Neural progenitor cell (in vitro differentiated cells): Measurements from ENCODE around the gene MEFV. TPM values are rescaled to one million over a fixed set of nuclear protein-coding genes. Genes with fewer than 3 reads are reported as not detected.
"Not testable (repeated sequence)": the region's sequence is repeated elsewhere in the genome, so short reads cannot be mapped to it uniquely, and the experiment has no call there.

Experiments
- DNase-seq: peaks from one replicate; pipeline ENCODE4 v3.0.0-alpha.2; 2016; ENCODE audit warnings: low spot score
- H2AFZ ChIP-seq: fragments of 200-600 bp; sonication (generic); replicated peaks from 2 replicates; pipeline ENCODE4 v1.6.1; 2016; ENCODE audit warnings: antibody characterized with exemption
- H3F3A ChIP-seq: fragments of 200-600 bp; sonication (generic); 2 replicates; pipeline ENCODE4 v1.6.1; 2016; ENCODE audit warnings: antibody characterized with exemption, low read depth
- H3K27ac ChIP-seq: fragments of 200-600 bp; sonication (generic); 2 replicates; pipeline ENCODE4 v1.5.1; 2016; ENCODE audit warnings: mild to moderate bottlenecking
- H3K27me3 ChIP-seq: fragments of 200-600 bp; sonication (generic); 2 replicates; pipeline ENCODE4 v1.6.1; 2016; ENCODE audit warnings: mild to moderate bottlenecking, moderate library complexity
- H3K36me3 ChIP-seq: fragments of 200-600 bp; sonication (generic); 2 replicates; pipeline ENCODE4 v1.5.1; 2016
- H3K4me1 ChIP-seq: fragments of 200-600 bp; sonication (generic); 2 replicates; pipeline ENCODE4 v1.6.1; 2016; ENCODE audit warnings: mixed run types
- H3K4me2 ChIP-seq: fragments of 200-600 bp; sonication (generic); 2 replicates; pipeline ENCODE4 v1.6.1; 2016
- H3K4me3 ChIP-seq: fragments of 200-600 bp; sonication (generic); 2 replicates; pipeline ENCODE4 v1.5.1; 2016
- H3K79me2 ChIP-seq: fragments of 200-600 bp; sonication (generic); 2 replicates; pipeline ENCODE4 v1.6.1; 2016; ENCODE audit warnings: low read depth
- H3K9ac ChIP-seq: fragments of 200-600 bp; sonication (generic); 2 replicates; pipeline ENCODE4 v1.6.1; 2016
- H3K9me3 ChIP-seq: fragments of 200-600 bp; sonication (generic); 2 replicates; pipeline ENCODE4 v1.5.1; 2016; ENCODE audit warnings: low read depth
- H4K20me1 ChIP-seq: fragments of 200-600 bp; sonication (generic); 2 replicates; pipeline ENCODE4 v1.6.1; 2016; ENCODE audit warnings: low read depth
- H3K27ac Mint-ChIP-seq: 3 replicates; pipeline ENCODE4 v1.8.0; 2021; ENCODE audit warnings: mixed read lengths
- H3K27me3 Mint-ChIP-seq: 2 replicates; pipeline ENCODE4 v1.8.0; 2022; ENCODE audit warnings: low read depth, mild to moderate bottlenecking, inconsistent platforms, moderate library complexity, mixed read lengths; ENCODE audit not compliant: insufficient read depth
- H3K36me3 Mint-ChIP-seq: 3 replicates; pipeline ENCODE4 v1.8.0; 2021; ENCODE audit warnings: mixed read lengths
- H3K4me1 Mint-ChIP-seq: 3 replicates; pipeline ENCODE4 v1.8.0; 2021; ENCODE audit warnings: mixed read lengths
- H3K4me3 Mint-ChIP-seq: 3 replicates; pipeline ENCODE4 v1.8.0; 2021; ENCODE audit warnings: mild to moderate bottlenecking, moderate library complexity, mixed read lengths
- H3K9me3 Mint-ChIP-seq: 3 replicates; pipeline ENCODE4 v1.8.0; 2020; ENCODE audit warnings: mixed read lengths
- EZH2 ChIP-seq: fragments of 200-600 bp; sonication (generic); IDR thresholded peaks from 2 replicates; pipeline ENCODE4 v1.6.1; 2017; ENCODE audit warnings: antibody characterized with exemption, mild to moderate bottlenecking, moderate library complexity
- EZH2phosphoT487 ChIP-seq: fragments of 200-600 bp; sonication (generic); IDR thresholded peaks from 2 replicates; pipeline ENCODE4 v1.6.1; 2017; ENCODE audit warnings: antibody characterized with exemption
- total RNA-seq: library from RNA; depleted of rRNA; stranded (reverse); fragments of >200 nt; gene quantifications from 2 replicates; pipeline ENCODE4 v1.2.3, GENCODE V29; 2015; ENCODE audit warnings: low replicate concordance
- TF ChIP-seq, protein P1 (sequence below): fragments of 200-600 bp; sonication (generic); IDR thresholded peaks from 2 replicates; pipeline ENCODE4 v1.5.1; 2017; ENCODE audit warnings: antibody characterized with exemption, mild to moderate bottlenecking

Gene MEFV
- total RNA-seq, 1 donor from 2014 or later = not detected

GRCh38 chr16:3274490-3274889 lies 18.1 kb upstream of the MEFV start:
- Histone ChIP-seq H3K36me3 (no peaks in the 10 kb centered on the region), H3K9me3 (no peaks in the 10 kb centered on the region), H2AFZ (no peak overlapping the region), H3K27me3 (peaks cover 24% of the 10 kb centered on the region), H3K79me2 (no peaks in the 10 kb centered on the region), H3K4me3 (no peak overlapping the region), H3K4me2 (no peak overlapping the region), H3K27ac (no peak overlapping the region), H3F3A (no peaks in the 10 kb centered on the region), H3K4me1 (no peaks in the 10 kb centered on the region), H4K20me1 (no peaks in the 10 kb centered on the region), H3K9ac (no peak overlapping the region)
- Mint-ChIP-seq H3K27me3 (peaks cover 6% of the 10 kb centered on the region), H3K4me1 (peaks cover 6% of the 10 kb centered on the region), H3K36me3 (no peaks in the 10 kb centered on the region), H3K4me3 (no peak overlapping the region), H3K9me3 (peaks cover 5% of the 10 kb centered on the region), H3K27ac (no peak overlapping the region)
- TF ChIP-seq EZH2 = no peak
- no peak for TF ChIP-seq EZH2phosphoT487
- peak; percentile 7 for DNase-seq

DNA sequence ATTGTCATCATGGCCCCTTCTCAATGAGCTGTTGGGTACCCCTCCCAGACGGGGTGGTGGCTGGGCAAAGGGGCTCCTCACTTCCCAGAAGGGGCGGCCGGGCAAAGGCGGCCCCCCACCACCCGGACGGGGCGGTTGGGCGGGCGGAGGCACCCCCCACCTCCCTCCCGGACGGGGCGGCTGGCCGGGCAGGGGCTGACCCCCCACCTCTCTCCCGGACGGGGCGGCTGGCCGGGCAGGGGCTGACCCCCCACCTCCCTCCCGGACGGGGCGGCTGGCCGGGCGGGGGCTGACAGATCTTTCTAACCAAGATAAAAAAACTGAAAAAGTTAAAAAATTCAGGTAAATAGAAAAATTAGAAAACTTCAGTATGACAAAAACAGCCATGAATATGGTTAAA lies 14.8 kb upstream of the MEFV start:
- H3K4me3 ChIP-seq, H3K4me1 Mint-ChIP-seq, H4K20me1 ChIP-seq, H3F3A ChIP-seq, H3K9ac ChIP-seq, H3K27ac ChIP-seq, H3K36me3 Mint-ChIP-seq, H2AFZ ChIP-seq, H3K79me2 ChIP-seq, H3K36me3 ChIP-seq, H3K4me2 ChIP-seq, H3K9me3 ChIP-seq, H3K27me3 Mint-ChIP-seq, DNase-seq, H3K27ac Mint-ChIP-seq, H3K9me3 Mint-ChIP-seq, H3K27me3 ChIP-seq, H3K4me1 ChIP-seq, H3K4me3 Mint-ChIP-seq: not testable (repeated sequence)

DNA sequence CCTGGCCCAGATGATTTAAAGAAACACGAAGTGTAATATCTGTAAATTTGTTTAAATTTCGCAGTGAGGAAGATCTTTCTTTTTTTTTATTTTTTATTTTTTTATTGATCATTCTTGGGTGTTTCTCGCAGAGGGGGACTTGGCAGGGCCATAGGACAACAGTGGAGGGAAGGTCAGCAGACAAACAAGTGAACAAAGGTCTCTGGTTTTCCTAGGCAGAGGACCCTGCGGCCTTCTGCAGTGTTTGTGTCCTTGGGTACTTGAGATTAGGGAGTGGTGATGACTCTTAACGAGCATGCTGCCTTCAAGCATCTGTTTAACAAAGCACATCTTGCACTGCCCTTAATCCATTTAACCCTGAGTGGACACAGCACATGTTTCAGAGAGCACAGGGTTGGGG lies 14.3 kb upstream of the MEFV start:
- H3K9me3 Mint-ChIP-seq, H3K4me1 ChIP-seq, H3K9me3 ChIP-seq, H2AFZ ChIP-seq, H3K36me3 Mint-ChIP-seq, H3K9ac ChIP-seq, H3K27ac ChIP-seq, H3K36me3 ChIP-seq, H3K27me3 ChIP-seq, H3K4me1 Mint-ChIP-seq, H3K4me3 ChIP-seq, H3K4me3 Mint-ChIP-seq, DNase-seq, H3K27me3 Mint-ChIP-seq, H4K20me1 ChIP-seq, H3K4me2 ChIP-seq, H3F3A ChIP-seq, H3K79me2 ChIP-seq, H3K27ac Mint-ChIP-seq: not testable (repeated sequence)

DNA sequence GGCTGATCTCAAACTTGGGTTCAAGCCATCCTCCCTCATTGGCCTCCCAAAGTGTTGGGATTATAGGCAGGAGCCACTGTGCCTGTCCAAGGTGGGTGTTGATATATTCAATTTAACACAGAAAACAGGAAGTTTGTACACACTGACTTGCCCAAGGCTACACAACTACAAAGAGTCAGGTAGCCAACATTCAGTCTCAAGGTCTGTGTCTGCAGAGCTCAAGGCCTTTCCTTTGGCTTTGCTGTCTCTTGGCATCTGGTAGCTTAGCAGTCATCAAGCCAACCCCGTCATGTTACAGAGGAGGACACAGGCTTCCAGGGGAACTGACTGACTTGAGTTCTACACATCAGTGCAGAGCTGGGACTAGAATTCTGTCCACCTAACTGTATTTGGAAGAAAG lies 11.9 kb upstream of the MEFV start:
- H3K9me3 ChIP-seq = no peaks in the 10 kb centered on the region
- no peak overlapping the region for H2AFZ ChIP-seq
- TF ChIP-seq EZH2phosphoT487 (no peak), EZH2 (no peak)
- TF ChIP-seq, protein P1, sequence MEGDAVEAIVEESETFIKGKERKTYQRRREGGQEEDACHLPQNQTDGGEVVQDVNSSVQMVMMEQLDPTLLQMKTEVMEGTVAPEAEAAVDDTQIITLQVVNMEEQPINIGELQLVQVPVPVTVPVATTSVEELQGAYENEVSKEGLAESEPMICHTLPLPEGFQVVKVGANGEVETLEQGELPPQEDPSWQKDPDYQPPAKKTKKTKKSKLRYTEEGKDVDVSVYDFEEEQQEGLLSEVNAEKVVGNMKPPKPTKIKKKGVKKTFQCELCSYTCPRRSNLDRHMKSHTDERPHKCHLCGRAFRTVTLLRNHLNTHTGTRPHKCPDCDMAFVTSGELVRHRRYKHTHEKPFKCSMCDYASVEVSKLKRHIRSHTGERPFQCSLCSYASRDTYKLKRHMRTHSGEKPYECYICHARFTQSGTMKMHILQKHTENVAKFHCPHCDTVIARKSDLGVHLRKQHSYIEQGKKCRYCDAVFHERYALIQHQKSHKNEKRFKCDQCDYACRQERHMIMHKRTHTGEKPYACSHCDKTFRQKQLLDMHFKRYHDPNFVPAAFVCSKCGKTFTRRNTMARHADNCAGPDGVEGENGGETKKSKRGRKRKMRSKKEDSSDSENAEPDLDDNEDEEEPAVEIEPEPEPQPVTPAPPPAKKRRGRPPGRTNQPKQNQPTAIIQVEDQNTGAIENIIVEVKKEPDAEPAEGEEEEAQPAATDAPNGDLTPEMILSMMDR = no peak
- Mint-ChIP-seq H3K27me3 (peaks cover 4% of the 10 kb centered on the region), H3K36me3 (no peaks in the 10 kb centered on the region), H3K9me3 (peaks cover 2% of the 10 kb centered on the region), H3K27ac (no peak overlapping the region), H3K4me1 (peaks cover 7% of the 10 kb centered on the region), H3K4me3 (no peak overlapping the region)
- H3K9ac ChIP-seq = no peak overlapping the region
- no peaks in the 10 kb centered on the region for H3K79me2 ChIP-seq
- DNase-seq = no peak
- no peak overlapping the region for H3K27ac ChIP-seq
- H3F3A ChIP-seq = peaks cover 14% of the 10 kb centered on the region
- no peak overlapping the region for H3K4me2 ChIP-seq
- H3K4me1 ChIP-seq = no peaks in the 10 kb centered on the region
- H3K36me3 ChIP-seq = no peaks in the 10 kb centered on the region
- H3K4me3 ChIP-seq = no peak overlapping the region
- no peaks in the 10 kb centered on the region for H4K20me1 ChIP-seq
- peaks cover 5% of the 10 kb centered on the region for H3K27me3 ChIP-seq

DNA sequence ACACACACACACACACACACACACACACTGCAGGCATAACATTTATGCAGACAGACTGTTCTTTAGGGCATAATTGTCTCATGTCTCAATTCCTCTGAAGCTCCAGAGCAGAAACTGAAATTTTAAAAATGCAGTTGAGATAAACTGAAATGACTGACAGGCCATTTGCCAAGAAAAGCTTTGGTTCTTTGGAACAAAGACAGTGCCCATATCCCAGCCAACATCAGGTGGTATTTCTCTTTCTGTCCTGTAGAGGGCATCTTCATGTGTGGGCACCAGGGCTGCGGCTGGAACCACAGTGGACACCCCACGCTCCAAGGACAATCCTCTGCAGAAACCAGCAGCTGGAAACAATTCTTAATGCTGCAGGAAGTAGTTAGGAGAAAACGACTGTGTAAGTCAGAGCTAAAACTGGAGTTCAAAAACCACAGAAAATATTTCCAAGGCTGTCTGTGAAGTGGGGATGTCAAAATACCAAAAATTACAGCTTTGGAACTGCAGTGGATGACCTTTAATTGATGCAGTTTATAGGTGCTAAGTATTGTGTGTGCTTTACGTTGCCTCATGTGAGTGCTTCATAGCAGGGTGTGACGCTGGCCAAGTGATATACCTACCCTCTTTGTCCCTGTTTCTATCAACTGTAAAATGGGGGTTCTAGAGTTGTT lies 10.6 kb upstream of the MEFV start:
- H3K9me3 Mint-ChIP-seq = peaks cover 2% of the 10 kb centered on the region
- DNase-seq = peak; percentile 18

More for the DNA sequence above, 10.6 kb upstream of the MEFV start:
- Mint-ChIP-seq H3K4me3 (no peak overlapping the region), H3K27me3 (peaks cover 4% of the 10 kb centered on the region), H3K4me1 (peaks cover 7% of the 10 kb centered on the region), H3K27ac (no peak overlapping the region), H3K36me3 (no peaks in the 10 kb centered on the region)
- H4K20me1 ChIP-seq = no peaks in the 10 kb centered on the region
- peaks cover 17% of the 10 kb centered on the region for H3K27me3 ChIP-seq
- no peak overlapping the region for H3K27ac ChIP-seq
- H3K9me3 ChIP-seq = no peaks in the 10 kb centered on the region
- H2AFZ ChIP-seq = no peak overlapping the region
- H3K4me3 ChIP-seq = no peak overlapping the region
- H3K36me3 ChIP-seq = no peaks in the 10 kb centered on the region
- no peak overlapping the region for H3K9ac ChIP-seq
- TF ChIP-seq EZH2 (no peak), EZH2phosphoT487 (no peak)
- TF ChIP-seq, protein P1 = peak; percentile 55
- no peak overlapping the region for H3K4me2 ChIP-seq
- no peaks in the 10 kb centered on the region for H3K79me2 ChIP-seq
- peaks cover 14% of the 10 kb centered on the region for H3F3A ChIP-seq
- no peaks in the 10 kb centered on the region for H3K4me1 ChIP-seq
